Measurements from ENCODE around the gene SNTG2. TPM values are rescaled to one million over a fixed set of nuclear protein-coding genes. Genes with fewer than 3 reads are reported as not detected.
A peak's percentile ranks its signal among the peaks of the same experiment; 100 is the strongest.

Gene SNTG2
- total RNA-seq, 2 donors from 2014 or later, result 4.1 to 11.9 TPM

DNA sequence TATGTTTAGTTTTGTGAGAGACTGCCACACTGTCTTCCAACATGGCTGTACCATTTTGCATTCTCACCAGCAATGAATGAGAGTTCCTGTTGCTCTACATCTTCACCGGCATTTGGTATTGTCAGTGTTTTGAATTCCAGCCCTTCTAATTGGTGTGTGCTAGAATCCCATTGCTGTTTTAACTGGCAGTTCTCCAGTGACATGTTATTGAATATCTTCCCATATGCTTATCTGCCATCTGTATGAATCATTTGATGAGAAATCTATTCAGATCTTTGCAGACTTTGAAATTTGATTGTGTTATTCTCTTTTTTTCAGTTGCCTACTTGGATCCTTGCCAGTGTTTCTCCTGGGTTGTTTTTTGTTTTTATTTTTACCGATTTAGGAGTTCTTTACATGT is 99.0 kb downstream of the SNTG2 start:
- WGBS, 2 experiments (ENCODE audit: insufficient coverage in 1 of 2, insufficient read length in 1 of 2), result 67 to 71% methylated on average over 1 to 2 of the region's 2 CpGs
- TF ChIP-seq, protein P1, sequence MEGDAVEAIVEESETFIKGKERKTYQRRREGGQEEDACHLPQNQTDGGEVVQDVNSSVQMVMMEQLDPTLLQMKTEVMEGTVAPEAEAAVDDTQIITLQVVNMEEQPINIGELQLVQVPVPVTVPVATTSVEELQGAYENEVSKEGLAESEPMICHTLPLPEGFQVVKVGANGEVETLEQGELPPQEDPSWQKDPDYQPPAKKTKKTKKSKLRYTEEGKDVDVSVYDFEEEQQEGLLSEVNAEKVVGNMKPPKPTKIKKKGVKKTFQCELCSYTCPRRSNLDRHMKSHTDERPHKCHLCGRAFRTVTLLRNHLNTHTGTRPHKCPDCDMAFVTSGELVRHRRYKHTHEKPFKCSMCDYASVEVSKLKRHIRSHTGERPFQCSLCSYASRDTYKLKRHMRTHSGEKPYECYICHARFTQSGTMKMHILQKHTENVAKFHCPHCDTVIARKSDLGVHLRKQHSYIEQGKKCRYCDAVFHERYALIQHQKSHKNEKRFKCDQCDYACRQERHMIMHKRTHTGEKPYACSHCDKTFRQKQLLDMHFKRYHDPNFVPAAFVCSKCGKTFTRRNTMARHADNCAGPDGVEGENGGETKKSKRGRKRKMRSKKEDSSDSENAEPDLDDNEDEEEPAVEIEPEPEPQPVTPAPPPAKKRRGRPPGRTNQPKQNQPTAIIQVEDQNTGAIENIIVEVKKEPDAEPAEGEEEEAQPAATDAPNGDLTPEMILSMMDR (conservative IDR thresholded peaks at IDR 0.05), result no peak
- Histone ChIP-seq H3K27ac (ENCODE audit: low read depth, low read length) (no peak overlapping the region), H3K4me1 (ENCODE audit: control insufficient read depth, insufficient read depth, low read length) (no peaks in the 10 kb centered on the region), H3K36me3 (ENCODE audit: control insufficient read depth, insufficient read depth, low read length) (no peaks in the 10 kb centered on the region), H3K27me3 (ENCODE audit: control insufficient read depth, insufficient read depth, low read length, poor library complexity, severe bottlenecking) (no peaks in the 10 kb centered on the region), H3K9me3 (ENCODE audit: control insufficient read depth, low read length) (no peaks in the 10 kb centered on the region), H3K9ac (ENCODE audit: extremely low read depth, low read length, poor library complexity, severe bottlenecking) (no peak overlapping the region), H3K4me3 (ENCODE audit: low read length) (no peak overlapping the region)
- peaks cover 4% of the 10 kb centered on the region for H3K36me3 Mint-ChIP-seq (ENCODE audit: low read depth)
- no peak overlapping the region for H3K27ac Mint-ChIP-seq
- H3K4me3 Mint-ChIP-seq, result no peak overlapping the region
- peaks cover 8% of the 10 kb centered on the region for H3K9me3 Mint-ChIP-seq
- H3K27me3 Mint-ChIP-seq (ENCODE audit: insufficient read depth), result no peaks in the 10 kb centered on the region
- no peak for DNase-seq
- H3K4me1 Mint-ChIP-seq, result peaks cover 13% of the 10 kb centered on the region

DNA sequence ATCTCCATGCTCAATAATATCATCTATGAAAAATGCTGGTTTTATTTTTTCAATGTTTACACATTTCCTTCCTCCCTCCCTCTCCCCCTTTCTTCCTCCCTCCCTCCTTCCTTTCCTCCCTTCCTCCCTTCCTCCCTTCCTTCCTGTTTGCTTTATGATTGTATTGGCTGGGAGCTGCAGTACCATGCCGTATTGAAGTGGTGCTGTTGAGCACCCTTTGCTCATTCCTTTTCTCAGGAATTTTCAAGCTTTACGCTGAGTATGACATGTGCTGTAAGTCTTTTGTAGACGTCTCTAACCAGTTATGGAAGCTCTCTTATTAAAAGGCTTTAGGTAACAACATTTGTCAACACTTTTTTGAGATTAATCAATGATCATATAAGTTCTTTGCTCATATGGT is 100.4 kb downstream of the SNTG2 start:
- Mint-ChIP-seq H3K4me3 (no peak overlapping the region), H3K27me3 (ENCODE audit: insufficient read depth) (no peaks in the 10 kb centered on the region), H3K4me1 (peaks cover 16% of the 10 kb centered on the region), H3K36me3 (ENCODE audit: low read depth) (peaks cover 4% of the 10 kb centered on the region), H3K27ac (no peak overlapping the region), H3K9me3 (peaks cover 8% of the 10 kb centered on the region)
- Histone ChIP-seq H3K27me3 (ENCODE audit: control insufficient read depth, insufficient read depth, low read length, poor library complexity, severe bottlenecking) (no peaks in the 10 kb centered on the region), H3K4me3 (ENCODE audit: low read length) (no peak overlapping the region), H3K36me3 (ENCODE audit: control insufficient read depth, insufficient read depth, low read length) (no peaks in the 10 kb centered on the region), H3K9ac (ENCODE audit: extremely low read depth, low read length, poor library complexity, severe bottlenecking) (no peak overlapping the region), H3K27ac (ENCODE audit: low read depth, low read length) (no peak overlapping the region), H3K4me1 (ENCODE audit: control insufficient read depth, insufficient read depth, low read length) (no peaks in the 10 kb centered on the region), H3K9me3 (ENCODE audit: control insufficient read depth, low read length) (no peaks in the 10 kb centered on the region)
- TF ChIP-seq, protein P1 (conservative IDR thresholded peaks at IDR 0.05), result peak; percentile 55
- WGBS, 2 experiments (ENCODE audit: insufficient coverage in 1 of 2, insufficient read length in 1 of 2), result 67 to 75% methylated on average over 2 to 3 of the region's 3 CpGs
- no peak for DNase-seq

DNA sequence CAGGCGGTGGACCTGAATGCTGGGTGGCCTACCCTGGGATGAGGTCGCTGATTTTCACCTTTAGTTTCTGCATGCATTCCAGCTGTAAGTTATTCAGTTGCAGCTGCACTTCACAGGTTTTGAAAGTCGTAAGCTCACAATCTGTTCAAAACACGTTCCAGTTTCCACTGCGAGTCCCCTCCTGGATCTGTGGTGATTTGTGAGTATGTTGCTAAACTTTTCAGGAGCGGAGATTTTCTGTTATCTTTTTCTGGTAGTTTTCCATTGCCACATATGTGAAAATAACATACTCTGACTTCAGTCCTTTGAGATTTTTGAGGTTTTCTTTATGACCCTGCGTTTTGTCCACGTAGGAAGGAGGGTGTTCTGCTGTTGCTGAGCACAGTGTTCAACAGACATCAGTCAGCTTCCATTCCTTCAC is 102.1 kb downstream of the SNTG2 start:
- WGBS, 2 experiments (ENCODE audit: insufficient coverage in 1 of 2, insufficient read length in 1 of 2), result 85 to 90% methylated on average over 2 to 8 of the region's 8 CpGs

More for the DNA sequence above, 102.1 kb downstream of the SNTG2 start:
- H3K4me1 ChIP-seq (ENCODE audit: control insufficient read depth, insufficient read depth, low read length), result no peaks in the 10 kb centered on the region
- H3K27ac ChIP-seq (ENCODE audit: low read depth, low read length), result no peak overlapping the region
- H3K4me3 Mint-ChIP-seq, result no peak overlapping the region
- H3K4me3 ChIP-seq (ENCODE audit: low read length), result no peak overlapping the region
- H3K4me1 Mint-ChIP-seq, result peaks cover 16% of the 10 kb centered on the region
- peaks cover 4% of the 10 kb centered on the region for H3K36me3 Mint-ChIP-seq (ENCODE audit: low read depth)
- no peaks in the 10 kb centered on the region for H3K36me3 ChIP-seq (ENCODE audit: control insufficient read depth, insufficient read depth, low read length)
- TF ChIP-seq, protein P1 (conservative IDR thresholded peaks at IDR 0.05), result no peak
- peaks cover 2% of the 10 kb centered on the region for H3K9me3 Mint-ChIP-seq
- no peak overlapping the region for H3K27ac Mint-ChIP-seq
- no peaks in the 10 kb centered on the region for H3K9me3 ChIP-seq (ENCODE audit: control insufficient read depth, low read length)
- DNase-seq, result no peak
- no peaks in the 10 kb centered on the region for H3K27me3 ChIP-seq (ENCODE audit: control insufficient read depth, insufficient read depth, low read length, poor library complexity, severe bottlenecking)
- no peaks in the 10 kb centered on the region for H3K27me3 Mint-ChIP-seq (ENCODE audit: insufficient read depth)
- H3K9ac ChIP-seq (ENCODE audit: extremely low read depth, low read length, poor library complexity, severe bottlenecking), result no peak overlapping the region

Measured in endodermal cell (in vitro differentiated cells).